Dedifferentiated amniotic fluid mesenchymal stem cell (primary cell): ENCODE results near the gene ZFPL1.

Source experiments
- DNase-seq: peaks from one replicate; pipeline ENCODE4 v3.0.0-alpha.2; 2016; ENCODE audit errors: extremely low spot score

Gene ZFPL1

GRCh38 chr11:65059959-65060824 is 23.8 kb upstream of the ZFPL1 start:
- DNase-seq = no peak

GRCh38 chr11:65060913-65061408 is 23.1 kb upstream of the ZFPL1 start:
- DNase-seq = no peak

- no peak for DNase-seq
Observed at GRCh38 chr11:65063532-65063931, 20.5 kb upstream of the ZFPL1 start.

- DNase-seq = no peak
Observed at GRCh38 chr11:65064847-65065240, 19.2 kb upstream of the ZFPL1 start.

- no peak for DNase-seq
Observed at GRCh38 chr11:65065851-65066250, 18.2 kb upstream of the ZFPL1 start.

GRCh38 chr11:65066315-65066714 is 17.7 kb upstream of the ZFPL1 start:
- DNase-seq = no peak

- DNase-seq = no peak
Observed at GRCh38 chr11:65066805-65067291, 17.2 kb upstream of the ZFPL1 start.

- DNase-seq = no peak
Observed at GRCh38 chr11:65067446-65067845, 16.6 kb upstream of the ZFPL1 start.

- DNase-seq = no peak
Observed at GRCh38 chr11:65069217-65069616, 14.8 kb upstream of the ZFPL1 start.

- DNase-seq = no peak
Observed at GRCh38 chr11:65071907-65072630, 12.0 kb upstream of the ZFPL1 start.

GRCh38 chr11:65072631-65072966 is 11.4 kb upstream of the ZFPL1 start:
- DNase-seq = no peak

GRCh38 chr11:65077451-65077850 is 6.6 kb upstream of the ZFPL1 start:
- no peak for DNase-seq

- no peak for DNase-seq
Observed at GRCh38 chr11:65078151-65078550, 5.9 kb upstream of the ZFPL1 start.

- DNase-seq = no peak
Observed at GRCh38 chr11:65078786-65079342, 5.2 kb upstream of the ZFPL1 start.

GRCh38 chr11:65083134-65083833 is 738 bp upstream of the ZFPL1 start:
- no peak for DNase-seq

- DNase-seq = no peak
Observed at GRCh38 chr11:65084598-65085375, 765 bp downstream of the ZFPL1 start.

- no peak for DNase-seq
Observed at GRCh38 chr11:65085446-65085845, 1.4 kb downstream of the ZFPL1 start.

- DNase-seq = no peak
Observed at GRCh38 chr11:65086809-65087208, 2.8 kb downstream of the ZFPL1 start.

GRCh38 chr11:65087216-65087615 is 3.2 kb downstream of the ZFPL1 start:
- DNase-seq = no peak

- no peak for DNase-seq
Observed at GRCh38 chr11:65087827-65088226, 3.8 kb downstream of the ZFPL1 start.

GRCh38 chr11:65089621-65090020 is 5.6 kb downstream of the ZFPL1 start:
- DNase-seq = no peak
